Stomach (tissue), 9 donors: ENCODE results near the gene CORO2B. TPM values are rescaled to one million over a fixed set of nuclear protein-coding genes. Genes with fewer than 3 reads are reported as not detected.

Experiments
- DNase-seq, 2 donors: peaks; one replicate each; pipeline versions ENCODE4 v3.0.0 to v3.0.0-alpha.2; 2013 to 2019
- H3K27ac ChIP-seq, 5 donors: fragments of 200-600 bp in 4 of 5; sonication (generic) in 4 of 5; one replicate each; pipeline ENCODE4 v1.5.1; 2013 to 2019; ENCODE audit warnings: mild to moderate bottlenecking in 1 of 5, moderate library complexity in 1 of 5
- H3K27me3 ChIP-seq, 3 donors: fragments of 200-600 bp; sonication (generic); one replicate each; pipeline ENCODE4 v1.5.1; 2017 to 2019; ENCODE audit warnings: mixed run types in 1 of 3
- H3K36me3 ChIP-seq, 4 donors: fragments of 200-600 bp; sonication (generic); 1 replicate in 3 of 4; 2 replicates in 1 of 4; pipeline ENCODE4 v1.5.1; 2016 to 2019
- H3K4me1 ChIP-seq, 4 donors: fragments of 200-600 bp; sonication (generic); one replicate each; pipeline ENCODE4 v1.5.1; 2016 to 2019
- H3K4me3 ChIP-seq, 4 donors: fragments of 200-600 bp; sonication (generic) in 3 of 4; one replicate each; pipeline ENCODE4 v1.5.1; 2016 to 2019; ENCODE audit warnings: mild to moderate bottlenecking in 1 of 4
- H3K9me3 ChIP-seq, 4 donors: fragments of 200-600 bp; sonication (generic); one replicate each; pipeline ENCODE4 v1.5.1; 2016 to 2019
- CTCF ChIP-seq, 7 experiments: fragments of 450-650 bp in 4 of 7; fragments of 200-600 bp in 3 of 7; sonication (generic) in 3 of 7; IDR thresholded peaks; one replicate each; pipeline ENCODE4 v1.5.1; 2016 to 2019; ENCODE audit warnings: antibody characterized with exemption in 7 of 7, control low read depth in 2 of 7, mild to moderate bottlenecking in 1 of 7
- EP300 ChIP-seq: sonication (generic); formaldehyde crosslinking; IDR thresholded peaks from one replicate; pipeline ENCODE4 v1.6.1; 2017; ENCODE audit warnings: antibody characterized with exemption
- POLR2A ChIP-seq, 4 donors: fragments of 450-650 bp; IDR thresholded peaks; one replicate each; pipeline ENCODE4 v1.6.1; 2016; ENCODE audit warnings: antibody characterized with exemption in 4 of 4, control low read depth in 2 of 4, mild to moderate bottlenecking in 1 of 4, moderate library complexity in 1 of 4
- POLR2AphosphoS5 ChIP-seq, 3 donors: sonication (generic); formaldehyde crosslinking; IDR thresholded peaks; one replicate each; pipeline ENCODE4 v1.6.1; 2016; ENCODE audit warnings: antibody characterized with exemption in 3 of 3
- WGBS, 5 donors: extraction: QIAGEN DNeasy Blood & Tissue Kit in 3 of 5; methylation state at CpG; one replicate each; pipeline versions ENCODE4 v1.1.5 to v1.1.7; 2013 to 2018; 5-methylcytosine and 5-hydroxymethylcytosine counted together
- intact Hi-C: fragments of 100-400 bp; cut with DNase I; formaldehyde crosslinking; loops from one replicate; pipeline ENCODE4 v1.15.1; 2023; ENCODE audit warnings: low total_unique reads
- polyA plus RNA-seq, 3 donors: library from polyadenylated mRNA; stranded (reverse); fragments of 200-250 nt; gene quantifications; one replicate each; pipeline ENCODE4 v1.2.3, GENCODE V29; 2013
- total RNA-seq, 5 donors: library from RNA; depleted of rRNA; stranded (reverse); fragments of >200 nt; gene quantifications; one replicate each; pipeline versions ENCODE4 v1.1.0 to v1.2.3, GENCODE V29; 2014 to 2016
- donor health status: healthy with polysubstance abuse.
- donor health status: Bipolar disorder and iron deficiency.
- donor health status: healthy.

The CORO2B gene
- total and polyA plus RNA-seq, 8 donors, result 0.89 to 3.7 (median 2.3) TPM; not detected in 1

GRCh38 chr15:68609629-68610028 is 30.8 kb downstream of the CORO2B start:
- TF ChIP-seq POLR2AphosphoS5 (IDR thresholded peaks at IDR 0.05) (peak in 2 of 3 donors; percentile 17 to 19), CTCF (IDR thresholded peaks at IDR 0.05) (no peak), POLR2A (IDR thresholded peaks at IDR 0.05) (no peak)
- DNase-seq, result no peak

GRCh38 chr15:68610825-68611224 is 32.0 kb downstream of the CORO2B start:
- H3K9me3 ChIP-seq, result no peaks in the 10 kb centered on the region
- H3K36me3 ChIP-seq, result no peaks in the 10 kb centered on the region
- H3K27me3 ChIP-seq, result peaks cover 0 to 5% (median 0%) of the 10 kb centered on the region in 3 donors
- TF ChIP-seq CTCF (IDR thresholded peaks at IDR 0.05), result no peak
- TF ChIP-seq POLR2AphosphoS5 (IDR thresholded peaks at IDR 0.05), result no peak
- no peak for TF ChIP-seq EP300
- no peak for TF ChIP-seq POLR2A (IDR thresholded peaks at IDR 0.05)
- no peak for DNase-seq
- H3K4me3 ChIP-seq, result no peak overlapping the region
- peak overlapping the region in 3 of 5 donors; percentile 14 to 77 (median 49) for H3K27ac ChIP-seq
- intact Hi-C loops, result no loop called here
- peaks cover 0 to 24% (median 13%) of the 10 kb centered on the region in 4 donors for H3K4me1 ChIP-seq
- WGBS, 5 donors, result 69 to 77% (median 73%) methylated on average over 8 of the region's 8 CpGs

More at GRCh38 chr15:68609629-68610028, 30.8 kb downstream of the CORO2B start:
- H3K9me3 ChIP-seq, result no peaks in the 10 kb centered on the region
- peak overlapping the region in 4 of 5 donors; percentile 62 to 77 (median 66) for H3K27ac ChIP-seq
- no peaks in the 10 kb centered on the region for H3K36me3 ChIP-seq
- intact Hi-C loops, result no loop called here
- 65 to 79% (median 70%) methylated on average over 6 to 7 of the region's 7 CpGs for WGBS, 5 donors
- peaks cover 0 to 3% (median 0%) of the 10 kb centered on the region in 3 donors for H3K27me3 ChIP-seq
- H3K4me1 ChIP-seq, result peaks cover 0 to 22% (median 12%) of the 10 kb centered on the region in 4 donors
- no peak overlapping the region for H3K4me3 ChIP-seq

- peaks cover 0 to 27% (median 13%) of the 10 kb centered on the region in 4 donors for H3K4me1 ChIP-seq
- WGBS, 5 donors, result 84 to 96% (median 92%) methylated on average over 3 of the region's 3 CpGs
- intact Hi-C loops, result no loop called here
- no peak overlapping the region for H3K4me3 ChIP-seq
- no peaks in the 10 kb centered on the region for H3K9me3 ChIP-seq
- peaks cover 0 to 7% (median 0%) of the 10 kb centered on the region in 3 donors for H3K27me3 ChIP-seq
- no peak overlapping the region for H3K27ac ChIP-seq
- no peaks in the 10 kb centered on the region for H3K36me3 ChIP-seq
- TF ChIP-seq CTCF (IDR thresholded peaks at IDR 0.05), result no peak
- TF ChIP-seq POLR2A (IDR thresholded peaks at IDR 0.05), result no peak
- TF ChIP-seq EP300, result no peak
- TF ChIP-seq POLR2AphosphoS5 (IDR thresholded peaks at IDR 0.05), result no peak
- DNase-seq, result no peak
These were observed 33.7 kb downstream of the CORO2B start for GRCh38 chr15:68612503-68612902.

- intact Hi-C loops, result no loop called here
- TF ChIP-seq CTCF (IDR thresholded peaks at IDR 0.05) (no peak), POLR2A (IDR thresholded peaks at IDR 0.05) (no peak), EP300 (no peak), POLR2AphosphoS5 (IDR thresholded peaks at IDR 0.05) (no peak)
- WGBS, 5 donors, result 87 to 93% (median 87%) methylated on average over 6 of the region's 6 CpGs
These were observed 34.4 kb downstream of the CORO2B start for GRCh38 chr15:68612979-68613740.

More at GRCh38 chr15:68612979-68613740, 34.4 kb downstream of the CORO2B start:
- H3K36me3 ChIP-seq, result no peaks in the 10 kb centered on the region
- no peak overlapping the region for H3K27ac ChIP-seq
- no peak overlapping the region for H3K4me3 ChIP-seq
- H3K27me3 ChIP-seq, result peaks cover 0 to 7% (median 0%) of the 10 kb centered on the region in 3 donors
- peaks cover 0 to 22% (median 10%) of the 10 kb centered on the region in 4 donors for H3K4me1 ChIP-seq
- no peaks in the 10 kb centered on the region for H3K9me3 ChIP-seq
- no peak for DNase-seq
